CD4-positive, alpha-beta T cell treated with Interleukin-15 for 4 hours (primary cell): ENCODE data around the gene FAU.
"Not testable (repeated sequence)": the region's sequence is repeated elsewhere in the genome, so short reads cannot be mapped to it uniquely, and the experiment has no call there.

ENCODE experiments used
- DNase-seq: peaks from one replicate; pipeline ENCODE4 v3.0.0-alpha.2; 2020; ENCODE audit warnings: low spot score

FAU gene

GRCh38 chr11:65121865-65122696 is at the start of gene FAU, which contains the start of gene MRPL49:
FAU (minus strand) TSS chr11:65122134; CDS start chr11:65121813, 321 bp downstream.
MRPL49 (plus strand) TSS chr11:65122321; CDS start chr11:65122347, 26 bp downstream.
- DNase-seq, result peak; percentile 98

DNA sequence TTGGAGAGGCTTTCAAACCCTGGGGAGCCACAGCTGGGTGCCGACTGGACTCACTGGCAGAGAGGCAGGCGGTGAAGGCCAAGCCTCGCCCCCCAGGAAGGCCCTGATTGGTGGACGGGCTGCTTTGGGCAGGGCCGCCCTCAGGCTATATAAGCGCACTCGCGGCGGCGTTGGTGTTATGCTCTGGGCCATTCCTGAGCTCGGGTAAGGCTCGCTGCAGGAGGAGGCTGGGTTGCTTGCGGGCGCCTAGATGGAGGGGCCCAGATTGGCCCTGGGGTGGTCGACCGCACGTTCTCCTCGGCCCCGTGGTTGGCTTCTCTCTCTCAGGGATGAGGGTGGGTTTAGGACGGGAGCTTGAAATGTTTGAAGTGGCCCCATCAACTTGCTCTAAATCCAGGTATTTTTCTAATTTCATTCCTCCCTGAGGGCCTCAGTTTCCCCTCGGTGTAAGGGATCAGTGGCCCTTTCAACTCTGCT is 48.2 kb upstream of the FAU start, which contains the start of gene SPDYC:
TSS of gene SPDYC (plus strand) at position 176 of the 477 bp plus-strand sequence. CDS start 1,125 bp downstream, outside the sequence.
- no peak for DNase-seq

- DNase-seq, result no peak
These were observed 47.3 kb upstream of the FAU start for GRCh38 chr11:65169164-65169641.

DNA sequence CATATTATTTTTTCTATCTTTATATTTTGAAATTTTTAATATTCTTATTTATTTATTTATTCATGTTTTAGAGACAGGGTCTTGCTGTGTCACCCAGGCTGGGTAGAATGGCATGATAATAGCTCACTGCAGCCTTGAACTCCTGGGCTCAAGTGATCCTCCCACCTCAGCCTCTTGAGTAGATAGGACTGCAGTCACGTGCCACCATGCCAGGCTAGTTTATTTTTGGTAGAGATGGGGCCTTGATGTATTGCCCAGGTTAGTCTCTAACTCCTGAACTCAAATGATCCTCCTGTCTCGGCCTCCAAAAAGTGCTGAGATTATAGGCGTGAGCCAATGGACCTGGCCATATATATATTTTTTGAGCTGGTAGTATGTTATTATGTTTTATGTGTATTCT is 45.7 kb upstream of the FAU start:
- no peak for DNase-seq

DNA sequence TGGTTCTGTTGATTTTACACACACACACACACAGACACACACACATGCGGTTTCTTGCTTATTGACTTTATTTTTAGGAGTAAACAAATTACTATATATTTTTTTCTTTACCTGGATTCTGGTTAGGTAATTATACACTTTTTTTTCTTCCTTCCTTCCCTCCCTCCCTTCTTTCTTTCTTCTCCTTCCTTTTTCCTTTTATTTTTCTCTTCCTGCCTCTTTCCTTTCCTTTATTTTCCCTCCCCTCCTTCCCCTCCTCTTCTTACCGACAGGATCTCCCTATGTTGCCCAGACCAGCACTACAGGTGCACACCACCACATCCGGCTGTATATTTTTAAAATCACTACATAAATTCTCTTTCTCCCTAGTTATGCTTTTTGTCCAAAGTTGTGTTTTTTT is 45.0 kb upstream of the FAU start:
- DNase-seq, result no peak

DNA sequence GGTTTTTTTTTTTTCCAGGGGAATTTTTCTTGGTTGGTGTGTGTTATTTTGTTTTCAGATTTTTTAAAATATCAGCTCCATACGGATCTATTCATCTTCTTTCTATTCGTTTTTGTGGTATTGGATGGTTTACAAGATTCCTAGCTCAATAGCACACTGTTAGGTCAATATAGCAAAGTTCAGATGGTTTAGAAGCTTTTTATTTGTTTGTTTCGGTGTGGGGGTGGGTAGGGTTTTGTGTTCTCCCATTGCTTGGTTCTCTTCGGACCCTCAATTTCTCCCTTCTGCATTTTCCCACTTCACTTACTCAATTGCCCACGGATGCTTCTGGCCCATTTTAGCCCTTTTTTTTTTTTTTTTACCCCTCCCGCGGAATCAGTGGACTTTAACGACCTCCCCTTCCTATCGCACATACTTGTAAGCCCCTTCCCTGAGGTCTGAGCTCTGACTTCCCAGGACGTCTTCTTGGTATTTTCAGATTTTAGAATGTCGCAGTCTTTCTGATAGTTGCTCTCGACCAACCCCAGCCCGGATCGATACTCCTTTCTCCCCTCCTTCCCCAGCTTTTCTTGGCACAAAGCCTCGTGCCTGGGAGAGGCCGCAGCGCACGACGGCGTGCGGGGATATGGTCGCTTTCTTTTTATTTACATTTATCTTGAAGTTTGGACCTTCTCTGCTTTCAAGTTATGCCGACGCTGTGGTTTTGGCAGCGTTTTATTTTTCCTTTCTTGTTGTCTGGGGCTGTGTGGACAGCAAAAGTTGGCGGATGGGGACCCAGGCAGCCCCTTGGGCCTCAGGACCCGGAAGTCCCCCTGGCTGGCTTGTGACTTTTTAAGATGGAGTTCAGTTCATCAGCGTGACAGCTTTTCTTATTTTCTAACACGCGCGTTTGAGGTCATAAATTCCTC is 43.7 kb upstream of the FAU start:
- no peak for DNase-seq

DNA sequence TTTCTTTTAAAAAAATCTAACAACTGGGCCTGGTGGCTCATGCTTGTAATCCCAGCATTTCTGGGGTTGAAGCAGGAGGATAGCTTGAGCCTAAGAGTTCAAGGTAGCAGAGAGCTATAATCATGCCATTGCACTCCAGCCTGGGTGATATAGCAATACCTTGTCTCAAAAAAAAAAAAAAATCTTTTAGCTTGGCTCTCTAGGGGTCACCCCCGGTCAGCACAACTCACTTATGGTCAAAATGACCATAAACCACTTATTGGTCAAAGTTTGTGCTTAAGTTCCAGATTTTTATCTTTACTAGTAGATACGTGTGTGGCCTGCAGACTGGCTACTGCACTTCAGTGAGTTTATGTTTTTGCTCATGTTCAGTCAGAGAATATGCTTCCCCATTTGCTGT is 41.8 kb upstream of the FAU start:
- no peak for DNase-seq

GRCh38 chr11:65160643-65161042 is 38.7 kb upstream of the FAU start:
- DNase-seq, result no peak

DNA sequence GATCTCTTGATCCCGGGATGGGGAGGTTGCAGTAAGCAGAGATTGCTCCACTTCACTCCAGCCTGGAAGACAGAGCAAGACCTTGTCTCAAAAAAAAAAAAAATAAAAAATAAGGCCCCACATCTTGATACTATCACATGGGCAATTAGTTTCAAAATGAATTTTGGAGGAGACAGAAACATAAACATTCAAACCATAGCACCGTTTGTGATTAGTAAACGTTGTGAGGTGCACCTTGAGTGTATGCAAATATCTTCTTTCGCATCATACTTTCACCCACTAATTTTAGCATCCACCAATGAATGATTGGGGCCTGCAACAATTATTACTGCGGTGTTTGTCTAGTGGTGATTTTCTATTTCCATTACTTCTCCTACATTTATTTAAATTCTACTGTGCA is 37.1 kb upstream of the FAU start:
- DNase-seq, result no peak

GRCh38 chr11:65157336-65157735 is 35.4 kb upstream of the FAU start:
- DNase-seq, result no peak

DNA sequence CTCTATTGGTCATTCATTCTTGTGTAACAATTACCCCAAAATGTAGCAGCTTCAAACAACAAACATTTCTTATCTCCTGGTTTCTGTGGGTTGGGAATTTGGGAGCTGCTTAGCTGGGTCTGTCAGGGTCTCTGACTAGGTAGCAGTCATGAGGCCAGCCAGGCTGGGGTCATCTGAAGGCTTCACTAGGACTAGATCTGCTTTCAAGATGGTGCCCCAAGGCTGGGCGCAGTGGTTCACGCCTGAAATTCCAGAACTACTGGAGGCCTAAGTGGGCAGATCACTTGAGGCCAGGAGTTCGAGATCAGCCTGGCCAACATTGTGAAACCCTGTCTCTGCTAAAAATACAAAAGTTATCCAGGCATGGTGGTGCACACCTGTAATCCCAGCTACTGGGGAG is 35.0 kb upstream of the FAU start:
- no peak for DNase-seq

- DNase-seq, result no peak
These were observed 34.3 kb upstream of the FAU start for GRCh38 chr11:65156256-65156655.

GRCh38 chr11:65152122-65152521 is 30.2 kb upstream of the FAU start:
- no peak for DNase-seq

- no peak for DNase-seq
These were observed 29.5 kb upstream of the FAU start for GRCh38 chr11:65151331-65151899.

GRCh38 chr11:65150509-65151299 is 28.8 kb upstream of the FAU start:
- peak; percentile 13 for DNase-seq

GRCh38 chr11:65150131-65150508 is 28.2 kb upstream of the FAU start:
- DNase-seq, result not testable (repeated sequence)

DNA sequence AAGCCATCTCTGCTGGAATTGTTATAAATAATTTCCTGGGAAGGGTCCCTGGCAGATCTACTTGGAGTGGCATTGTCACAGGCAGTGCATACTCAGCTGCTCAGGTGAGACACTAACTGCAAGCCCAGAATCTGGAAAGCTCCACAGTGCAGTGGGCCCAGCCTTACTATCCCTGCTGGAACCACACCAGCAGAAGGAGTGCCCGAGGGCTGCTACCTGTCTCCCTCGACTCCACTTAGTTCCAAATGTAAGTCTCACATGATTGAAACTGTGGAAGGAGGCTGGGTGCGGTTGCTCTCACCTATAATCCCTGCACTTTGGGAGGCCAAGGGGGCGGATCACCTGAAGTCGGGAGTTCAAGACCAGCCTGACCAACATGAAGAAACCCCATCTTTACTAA is 26.7 kb upstream of the FAU start:
- no peak for DNase-seq

GRCh38 chr11:65147352-65148075 is 25.6 kb upstream of the FAU start:
- no peak for DNase-seq

- DNase-seq, result no peak
These were observed 20.1 kb upstream of the FAU start for GRCh38 chr11:65141896-65142494.

DNA sequence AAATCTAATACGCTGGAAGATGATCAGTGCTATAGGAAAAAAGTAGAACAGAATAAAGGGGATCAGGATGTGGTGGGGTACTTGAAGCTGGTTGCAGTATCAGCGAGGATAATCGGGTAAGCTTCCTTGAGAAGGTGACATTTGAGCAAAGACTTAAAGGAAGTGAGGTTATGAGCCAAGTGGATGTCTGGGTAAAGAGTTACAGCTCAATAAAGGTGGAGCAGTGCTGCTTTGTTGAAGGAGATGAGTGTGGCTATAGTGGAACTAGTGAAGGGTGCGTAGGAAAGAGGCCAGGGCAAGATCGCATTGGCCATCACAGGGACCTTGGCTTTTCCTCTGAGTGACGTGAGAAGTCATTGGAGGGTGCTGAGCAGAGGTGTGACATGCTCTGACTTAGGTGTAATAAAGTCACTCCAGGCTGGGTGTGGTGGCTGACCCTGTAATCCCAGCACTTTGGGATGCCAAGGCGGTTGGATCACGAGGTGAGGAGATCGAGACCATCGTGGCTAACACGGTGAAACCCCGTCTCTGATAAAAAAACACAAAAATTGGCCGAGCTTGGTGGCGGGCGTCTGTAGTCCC is 14.7 kb upstream of the FAU start:
- DNase-seq, result no peak
